Stimulated activated naive CD8-positive, alpha-beta T cell treated with anti-CD3 and anti-CD28 coated beads, Interleukin-15, Interleukin-2, amounts not matched to agents 100 U/mL and 50 U/mL, for 24 hours (primary cell): ENCODE data around the gene ARSJ.

Experiments
- ATAC-seq: fragments of 150-1000 bp; cut with Tn5 transposase; one replicate; pipeline ENCODE4 v1.10.0; 2021
- DNase-seq: peaks from one replicate; pipeline ENCODE4 v3.0.0; 2021

The ARSJ gene

DNA sequence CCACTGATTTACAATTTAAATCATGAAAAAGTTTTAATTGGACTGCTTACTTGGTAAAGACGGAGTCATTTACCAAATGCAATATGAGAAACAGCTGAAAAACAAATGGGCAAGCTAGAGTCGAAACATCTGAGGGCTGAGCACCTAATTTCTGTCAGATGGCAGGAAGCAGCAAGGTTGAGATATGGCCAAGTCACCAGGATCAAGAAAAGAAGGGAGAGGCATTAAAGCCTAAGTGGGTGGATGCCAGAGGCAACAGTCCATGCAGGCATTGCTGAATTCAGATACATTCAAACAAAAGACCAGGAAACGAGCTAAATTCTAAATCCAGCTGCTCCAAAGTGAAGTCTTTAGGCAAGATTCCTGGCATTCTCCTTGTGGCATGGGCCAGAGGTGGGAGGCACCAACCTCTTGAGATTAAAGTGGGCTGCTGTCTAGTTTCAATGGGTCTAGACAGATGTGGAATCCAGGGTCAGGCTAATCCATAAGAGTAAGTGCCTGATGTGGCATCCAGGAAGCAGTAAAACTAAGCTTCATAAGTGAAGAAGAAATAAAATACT, 8.0 kb upstream of the ARSJ start:
- ATAC-seq (no peak), DNase-seq (no peak)

DNA sequence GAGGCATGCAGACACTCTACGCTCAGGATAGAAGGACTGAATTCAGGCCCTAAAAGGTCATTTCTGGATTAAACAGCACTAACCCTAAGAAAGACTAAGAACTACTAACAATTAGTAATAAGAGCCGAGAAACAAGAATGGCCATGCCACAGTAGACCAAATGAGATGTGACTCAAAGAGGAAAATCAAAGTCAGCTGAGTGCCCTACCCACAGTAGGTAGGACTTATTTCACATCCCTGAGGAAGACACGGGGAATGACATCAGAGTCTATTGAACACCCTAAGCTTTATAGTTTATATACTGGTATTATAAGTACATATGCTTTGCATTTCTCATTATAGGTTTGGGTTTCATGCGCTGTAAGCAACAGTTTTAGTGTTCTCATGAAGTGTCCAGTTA, 2.7 kb upstream of the ARSJ start:
- no peak for DNase-seq

DNA sequence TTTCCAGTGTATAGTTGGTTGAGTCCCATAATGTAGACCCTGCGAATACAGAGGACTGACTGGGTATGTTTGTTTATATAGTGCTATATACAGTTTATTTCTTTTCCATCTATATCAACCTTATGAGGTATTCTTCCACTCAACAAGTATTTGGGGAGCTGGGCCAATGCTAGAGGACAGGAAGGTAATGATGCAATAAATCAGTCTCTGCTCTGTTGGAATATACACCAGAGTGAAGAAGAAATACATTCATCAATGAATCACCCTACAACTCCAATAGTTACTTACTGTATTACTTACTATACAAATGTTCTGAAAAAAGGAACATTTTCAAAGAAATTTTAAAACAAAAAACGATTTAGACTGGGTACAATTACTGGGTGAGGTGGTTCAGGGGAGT, 2.1 kb upstream of the ARSJ start:
- no peak for DNase-seq
- no peak for ATAC-seq

More for the DNA sequence above, 2.7 kb upstream of the ARSJ start:
- peak; percentile 23 for ATAC-seq

DNA sequence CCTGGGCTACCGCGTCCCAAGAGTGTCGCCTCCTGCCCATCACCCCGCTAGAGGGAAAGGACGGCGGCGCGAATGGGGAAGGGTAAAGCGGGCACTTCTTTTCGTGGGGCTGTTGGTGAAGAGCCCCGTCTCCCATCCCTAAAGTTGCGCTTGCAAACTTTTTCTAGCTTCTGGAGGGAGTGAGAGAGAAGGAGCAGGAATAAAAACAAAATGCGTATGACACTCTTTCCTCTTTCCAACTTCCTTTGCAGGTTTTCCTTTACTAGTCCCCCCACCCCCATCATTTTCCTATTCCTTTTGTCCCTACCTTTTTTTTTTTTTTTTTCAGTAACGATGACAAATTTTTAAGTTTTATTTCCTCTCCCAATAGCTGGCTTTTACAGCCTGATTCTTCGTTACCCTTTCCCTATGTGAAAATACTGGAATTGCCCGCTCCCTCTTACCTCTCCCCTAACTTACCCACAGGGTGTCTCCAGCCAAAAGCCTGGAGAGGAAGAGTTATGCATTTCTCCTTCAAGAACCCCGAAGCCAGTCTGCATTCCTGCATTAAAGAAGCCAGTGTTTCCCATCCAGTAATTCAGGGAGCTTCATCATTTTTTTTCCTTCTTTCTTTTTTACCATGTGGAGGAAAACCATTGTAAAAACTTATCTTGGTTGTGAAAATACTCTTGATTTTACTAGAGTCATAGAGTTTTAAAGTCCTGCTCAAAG, 613 bp upstream of the ARSJ start:
- DNase-seq (no peak), ATAC-seq (no peak)

DNA sequence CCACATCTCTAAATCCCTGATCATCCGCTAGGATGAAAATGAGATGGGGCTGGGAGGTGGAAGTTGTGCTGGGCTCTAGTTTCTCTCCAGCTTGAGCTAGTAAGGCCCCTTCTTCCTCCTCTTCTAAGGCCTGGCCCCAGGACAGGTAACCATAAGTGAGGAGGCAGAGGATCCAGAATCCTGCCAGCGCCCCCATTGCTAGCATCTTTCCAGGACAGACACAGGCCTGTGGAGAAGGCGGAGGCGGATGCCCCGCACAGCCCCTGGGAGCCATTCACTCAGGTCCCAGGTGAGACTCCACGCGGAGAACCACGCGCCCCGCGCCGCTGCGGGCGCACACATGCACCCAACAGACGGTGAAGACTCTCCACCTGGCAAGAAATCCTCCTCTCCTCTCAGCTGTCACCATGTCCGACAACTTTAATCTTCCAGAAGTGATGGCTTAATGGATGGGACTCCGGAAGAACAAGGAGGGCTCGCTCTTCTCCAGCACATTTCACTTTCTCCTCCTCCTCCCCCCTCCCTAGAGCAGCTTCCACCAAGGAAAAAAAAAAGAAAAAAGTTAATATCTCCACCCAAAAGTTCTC, 793 bp downstream of the ARSJ start:
- DNase-seq = no peak
- no peak for ATAC-seq

DNA sequence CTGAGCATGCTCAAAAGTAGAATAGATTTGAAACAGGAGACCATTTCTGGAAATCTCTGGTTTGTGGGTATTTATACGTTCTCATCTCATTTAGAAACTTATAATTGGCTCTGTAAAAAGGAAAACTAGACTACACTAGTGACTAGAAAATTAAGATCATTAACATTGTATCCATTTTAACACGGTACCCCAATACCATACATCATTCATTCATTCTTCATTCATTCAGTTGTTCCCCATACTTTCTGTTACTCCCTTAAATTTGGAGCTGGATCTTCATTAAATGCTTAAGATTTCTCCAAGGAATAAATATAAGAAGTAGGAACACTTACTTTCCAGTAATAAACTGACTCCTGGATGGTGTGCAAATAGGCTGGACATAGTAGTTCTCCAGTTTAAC, 1.3 kb downstream of the ARSJ start:
- DNase-seq (no peak), ATAC-seq (no peak)

DNA sequence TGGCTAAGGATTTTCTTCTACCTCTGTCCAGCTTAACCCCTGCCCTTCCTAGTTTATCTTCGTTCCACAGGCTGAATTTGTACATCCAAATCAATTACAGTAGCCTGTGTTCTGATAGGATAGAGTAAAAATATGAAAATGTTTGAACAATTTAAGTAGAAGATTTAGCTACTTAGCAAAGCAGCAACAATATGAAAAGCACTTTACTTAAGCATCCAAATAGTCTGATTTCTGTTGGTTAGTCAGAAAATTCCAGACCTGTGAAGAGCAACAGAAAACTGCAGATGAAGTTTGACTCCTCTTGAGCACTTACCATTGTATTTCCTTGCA, 2.0 kb downstream of the ARSJ start:
- DNase-seq (no peak), ATAC-seq (no peak)

DNA sequence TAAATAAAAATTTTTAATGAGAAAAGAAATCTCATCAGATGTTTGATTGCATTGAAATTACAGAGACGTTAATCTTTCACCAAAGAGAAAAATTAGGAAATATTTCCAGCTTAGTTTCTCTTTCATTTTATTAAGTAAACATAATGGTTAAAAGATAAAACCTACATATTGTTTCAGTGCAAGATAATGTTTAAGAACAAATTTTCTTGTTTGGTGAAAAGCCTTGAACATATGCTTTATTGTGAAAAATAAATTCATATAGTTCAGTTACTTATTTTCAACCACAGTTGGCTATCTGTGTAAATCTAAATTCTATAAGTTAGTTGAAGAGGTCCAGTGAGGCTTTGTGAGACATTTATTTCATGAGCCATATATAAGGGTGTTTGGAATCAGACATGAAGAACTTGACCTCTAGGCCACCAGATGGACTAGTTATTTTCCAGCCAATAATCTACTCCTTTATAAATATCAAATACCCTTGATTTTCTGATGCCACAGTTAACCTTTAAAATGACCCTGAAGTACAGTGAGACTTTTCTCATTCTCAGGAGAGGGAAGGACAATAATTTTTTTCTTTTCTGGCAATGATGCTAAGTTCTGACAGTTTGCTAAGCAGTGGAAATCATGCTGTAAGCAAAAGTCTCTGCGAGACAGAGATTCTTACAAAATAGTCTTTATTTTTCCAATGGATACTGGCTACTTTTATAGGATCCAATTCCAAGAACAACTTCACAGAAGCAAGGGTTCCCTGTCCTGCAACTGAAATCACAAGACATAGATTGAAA, 2.5 kb downstream of the ARSJ start:
- ATAC-seq = no peak
- no peak for DNase-seq

DNA sequence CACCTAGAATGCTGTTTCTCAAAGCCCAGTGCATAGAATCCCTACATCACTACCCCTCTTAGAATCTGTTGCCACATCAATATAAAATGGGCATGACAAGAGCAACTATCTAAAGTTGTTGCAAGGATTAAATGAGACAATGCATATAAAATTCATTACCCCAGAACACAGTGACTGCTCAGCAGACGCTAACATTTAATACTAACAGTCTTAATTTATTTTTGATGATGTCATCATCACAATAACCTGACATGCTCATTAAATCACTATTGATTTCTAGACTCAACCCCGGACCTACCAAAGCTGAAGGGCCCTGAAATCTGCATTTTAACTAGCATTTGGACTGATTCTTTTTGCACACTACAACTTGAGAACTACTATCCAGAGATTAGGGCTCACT, 3.9 kb downstream of the ARSJ start:
- DNase-seq (no peak), ATAC-seq (no peak)

DNA sequence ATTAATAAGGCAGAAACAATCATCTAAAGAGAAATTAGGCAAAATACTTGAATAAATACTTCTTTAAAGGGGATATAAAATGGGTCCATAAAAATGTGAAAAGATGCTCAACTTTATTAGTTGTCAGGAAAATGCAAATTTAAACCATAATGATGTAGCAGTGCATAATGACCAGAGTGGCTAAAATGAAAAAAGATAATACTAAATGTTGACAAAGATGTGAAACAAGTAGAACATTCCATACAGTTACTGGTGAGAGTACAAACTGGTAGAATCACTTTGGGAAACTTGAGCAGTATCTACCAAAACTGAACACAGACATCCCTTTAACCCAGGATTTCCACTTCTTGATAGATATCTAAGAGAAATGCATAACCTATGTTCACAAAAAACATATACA, 5.0 kb downstream of the ARSJ start:
- DNase-seq = no peak
- no peak for ATAC-seq

DNA sequence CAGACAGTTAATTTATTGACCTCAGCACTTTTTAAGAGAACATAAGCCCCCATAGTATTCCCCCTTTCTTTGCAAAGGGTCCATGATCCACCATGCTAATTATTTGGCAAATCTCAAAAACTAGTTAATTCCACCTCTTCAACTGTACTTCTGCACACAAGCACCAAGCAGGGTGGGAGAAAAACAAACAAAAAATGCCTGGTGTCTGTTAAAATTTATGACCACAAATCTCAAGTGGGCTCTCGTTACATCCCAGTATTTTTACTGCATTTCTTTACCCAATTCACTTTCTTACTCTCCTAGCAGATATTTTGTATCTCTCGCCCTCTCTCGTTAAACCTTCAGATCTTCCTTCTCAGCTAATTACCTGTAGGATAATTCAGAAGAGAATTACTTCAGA, 6.1 kb downstream of the ARSJ start:
- DNase-seq (no peak), ATAC-seq (no peak)

DNA sequence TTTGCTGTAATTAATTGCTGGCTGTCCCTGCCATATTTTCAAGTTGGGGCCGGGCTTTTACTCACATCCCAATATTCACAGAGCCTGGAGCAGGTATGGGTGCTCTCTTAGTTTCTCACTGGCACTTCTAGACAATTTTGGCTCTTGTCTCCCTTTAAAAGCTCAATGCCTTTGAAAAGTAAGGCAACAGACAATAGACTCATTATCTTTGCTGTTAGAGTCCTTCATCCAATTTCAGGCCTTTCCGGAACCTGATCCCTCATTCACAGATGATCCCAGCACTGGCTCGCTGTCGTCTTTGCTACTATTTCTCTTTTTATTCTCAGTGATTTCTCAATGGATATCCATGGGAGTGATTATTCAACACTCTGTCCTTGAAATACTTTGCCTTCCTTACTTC, 6.7 kb downstream of the ARSJ start:
- ATAC-seq (no peak), DNase-seq (no peak)

DNA sequence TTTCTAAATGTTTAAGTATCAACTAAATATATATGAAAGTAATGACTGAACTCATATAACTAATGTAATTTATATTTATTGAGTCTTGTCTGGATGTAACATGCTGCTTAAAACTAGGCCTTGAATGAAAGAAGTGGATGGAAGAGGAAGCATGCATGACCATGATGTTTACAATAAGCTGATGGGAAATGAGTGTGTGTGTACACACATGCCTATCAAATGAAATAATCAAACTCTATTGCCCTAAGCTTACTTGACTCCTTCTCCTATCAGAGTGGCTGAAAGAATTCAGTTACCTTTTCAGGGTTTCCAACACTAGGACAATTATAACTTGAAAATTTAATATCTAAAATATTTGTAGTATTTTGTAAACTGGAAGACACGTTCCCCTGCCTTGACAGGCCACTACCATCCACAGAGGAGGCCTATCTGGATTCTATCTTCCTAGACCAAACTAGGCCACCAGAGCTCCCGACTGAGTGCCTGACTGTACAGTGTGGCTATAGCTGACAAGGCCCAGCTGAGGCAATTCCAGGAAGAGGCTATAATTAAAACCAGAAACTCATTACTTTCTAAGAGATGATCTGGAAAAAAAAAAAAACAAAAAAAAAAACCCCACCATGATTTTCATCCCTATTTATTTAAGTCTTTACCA, 7.6 kb downstream of the ARSJ start:
- DNase-seq = no peak
- ATAC-seq = no peak

DNA sequence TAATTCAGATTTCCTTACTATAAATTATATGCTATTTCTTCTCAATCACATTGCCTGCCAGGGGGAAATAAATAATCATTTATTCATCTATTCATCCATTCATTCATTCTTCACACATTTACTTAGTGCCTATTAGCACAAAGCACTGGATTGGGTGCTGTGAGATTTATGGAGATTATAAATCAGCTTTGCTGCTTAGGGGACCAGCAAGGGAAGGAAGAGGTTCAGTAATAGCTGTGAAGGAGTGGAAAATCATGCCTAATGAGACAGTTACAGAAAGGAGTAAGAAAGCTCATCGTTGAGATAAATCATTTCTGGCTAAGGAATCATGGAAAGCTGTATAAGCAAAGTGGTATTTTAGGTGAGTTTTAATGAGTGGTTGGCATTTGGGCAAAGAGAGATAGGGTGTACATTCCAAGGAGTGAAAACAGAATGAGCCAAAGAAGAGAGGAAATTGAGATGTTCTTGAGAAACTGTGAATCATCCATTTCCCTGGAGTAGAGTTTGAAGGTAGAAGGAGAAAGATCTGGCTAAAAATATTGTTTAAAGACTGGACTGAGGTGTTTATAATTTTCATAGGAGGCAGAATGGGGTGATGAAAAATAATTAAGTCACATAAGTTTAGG, 9.6 kb downstream of the ARSJ start:
- DNase-seq = no peak
- ATAC-seq = no peak

DNA sequence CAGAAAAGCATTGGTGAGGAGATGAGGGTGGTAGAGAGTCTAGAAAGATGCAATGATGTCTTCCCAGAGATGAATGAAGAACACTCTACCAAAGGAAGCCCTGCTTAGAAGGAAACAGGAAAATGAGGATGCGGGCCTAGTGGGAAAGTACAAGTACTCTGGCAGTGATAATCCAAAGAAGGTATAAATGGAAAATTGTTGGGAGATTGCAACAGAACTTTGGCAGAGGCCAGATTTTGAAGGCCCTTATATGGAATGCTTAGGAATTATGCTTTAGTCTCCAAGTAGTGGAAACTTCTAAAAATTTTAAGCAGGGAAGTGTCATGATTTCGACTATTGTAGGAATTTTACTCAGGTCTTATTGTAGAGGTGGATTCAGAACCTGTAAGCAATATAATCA, 11.0 kb downstream of the ARSJ start:
- DNase-seq = no peak
- ATAC-seq = no peak

DNA sequence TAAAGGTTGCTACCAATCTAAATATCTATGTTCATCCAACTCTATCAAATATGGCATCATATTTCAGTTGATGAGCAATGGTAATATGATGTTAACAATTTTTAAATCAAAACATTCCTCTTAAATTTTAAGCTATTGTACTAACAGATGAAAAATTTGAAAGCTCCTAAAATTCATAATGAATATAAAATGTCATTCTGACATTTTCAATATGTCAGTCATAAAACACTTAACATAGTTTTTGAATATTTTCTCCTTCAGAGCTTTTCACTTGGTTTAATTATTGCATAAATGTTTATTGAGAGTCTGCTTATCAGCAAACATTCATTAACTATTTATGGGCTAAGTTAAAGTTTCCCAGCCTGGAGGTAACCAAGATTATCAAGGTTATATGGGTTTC, 11.8 kb downstream of the ARSJ start:
- ATAC-seq (no peak), DNase-seq (no peak)

DNA sequence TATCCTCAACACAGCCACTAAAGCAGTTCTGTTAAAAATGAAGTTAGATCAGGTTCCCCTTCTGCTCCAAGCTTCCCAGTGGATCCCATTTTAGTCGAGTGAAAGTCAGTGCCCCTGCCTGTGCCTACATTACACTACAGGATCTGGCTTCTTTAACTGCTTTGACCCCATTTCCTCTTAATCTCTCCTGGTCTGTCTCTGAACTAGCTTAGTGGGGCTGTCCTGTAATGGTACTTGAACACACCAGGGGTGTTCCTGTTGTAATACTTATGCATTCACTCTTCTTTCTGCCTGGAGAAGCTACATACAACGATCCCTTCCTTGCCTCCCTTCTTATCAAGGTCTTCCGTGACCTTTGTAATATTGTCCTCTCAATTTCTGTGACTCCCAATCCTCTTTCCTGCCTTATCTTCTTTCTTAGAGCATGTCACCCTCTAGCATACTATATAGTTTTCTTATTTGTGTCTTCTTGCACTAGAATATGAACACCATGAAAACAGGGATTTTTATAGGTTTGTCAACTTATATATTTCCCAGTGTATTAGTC, 16.7 kb downstream of the ARSJ start:
- DNase-seq (no peak), ATAC-seq (no peak)

DNA sequence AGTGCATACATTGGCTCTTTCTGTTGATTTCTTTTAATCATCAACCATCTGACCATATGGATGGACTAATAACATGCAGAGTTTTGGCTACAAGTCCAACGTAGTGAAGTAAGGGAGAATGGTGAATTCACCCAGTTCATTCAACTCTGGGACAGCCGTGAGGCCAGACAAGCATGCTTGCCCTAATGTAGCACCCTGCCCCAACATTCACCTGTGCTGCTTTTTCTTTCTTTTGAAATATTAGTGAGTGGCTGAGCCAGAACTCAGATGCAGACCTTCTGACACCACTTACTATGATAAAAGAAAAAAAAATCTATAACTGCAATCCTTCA, 17.5 kb downstream of the ARSJ start:
- DNase-seq (no peak), ATAC-seq (no peak)

DNA sequence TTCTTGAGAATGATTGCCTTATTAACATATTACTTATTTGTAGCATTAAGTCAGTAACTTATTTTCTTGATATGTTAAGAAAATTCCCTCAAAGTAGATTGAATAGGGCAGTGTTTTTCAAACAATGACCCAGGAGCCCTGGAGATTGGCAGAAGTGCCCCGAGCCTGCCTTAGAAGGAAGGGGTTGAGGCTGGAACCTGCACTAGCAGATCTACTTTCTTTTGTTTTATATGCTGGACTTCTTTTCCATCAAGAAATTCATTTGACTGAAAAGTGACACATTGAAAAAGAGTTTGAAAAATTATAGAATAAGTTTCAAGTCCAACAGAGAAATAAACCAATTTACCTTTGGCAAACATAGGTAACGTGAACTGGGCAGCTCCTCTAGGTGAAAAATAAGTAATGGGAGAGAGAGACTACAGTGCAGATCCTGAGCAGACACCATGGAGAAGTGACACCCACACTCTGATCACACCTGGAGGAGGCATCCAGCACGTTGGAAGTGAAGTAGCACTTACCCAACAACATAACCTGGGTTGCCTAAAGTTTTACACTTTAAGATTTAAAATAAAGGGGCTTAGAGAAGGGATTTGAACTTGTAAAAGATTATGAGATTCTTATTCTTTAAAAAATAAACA, 18.6 kb downstream of the ARSJ start:
- no peak for DNase-seq
- no peak for ATAC-seq

DNA sequence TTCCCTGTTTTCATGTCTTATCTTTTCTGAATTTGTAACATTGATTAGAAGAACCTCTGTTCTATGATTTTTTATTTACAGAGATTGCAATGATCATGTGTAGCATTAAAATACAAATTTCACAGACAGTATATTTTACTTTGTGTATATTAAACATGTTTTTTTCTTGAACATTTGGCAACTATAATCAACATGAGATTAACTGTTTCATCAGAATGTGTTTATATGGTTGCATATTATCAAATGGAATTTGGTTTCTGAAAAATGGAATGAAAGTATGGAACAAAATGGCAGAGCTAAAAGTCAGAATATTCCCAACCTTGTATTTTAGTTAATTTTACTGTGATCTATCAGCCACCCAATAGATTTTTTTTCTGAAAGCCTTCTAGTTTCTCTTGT, 19.9 kb downstream of the ARSJ start:
- ATAC-seq (no peak), DNase-seq (no peak)

DNA sequence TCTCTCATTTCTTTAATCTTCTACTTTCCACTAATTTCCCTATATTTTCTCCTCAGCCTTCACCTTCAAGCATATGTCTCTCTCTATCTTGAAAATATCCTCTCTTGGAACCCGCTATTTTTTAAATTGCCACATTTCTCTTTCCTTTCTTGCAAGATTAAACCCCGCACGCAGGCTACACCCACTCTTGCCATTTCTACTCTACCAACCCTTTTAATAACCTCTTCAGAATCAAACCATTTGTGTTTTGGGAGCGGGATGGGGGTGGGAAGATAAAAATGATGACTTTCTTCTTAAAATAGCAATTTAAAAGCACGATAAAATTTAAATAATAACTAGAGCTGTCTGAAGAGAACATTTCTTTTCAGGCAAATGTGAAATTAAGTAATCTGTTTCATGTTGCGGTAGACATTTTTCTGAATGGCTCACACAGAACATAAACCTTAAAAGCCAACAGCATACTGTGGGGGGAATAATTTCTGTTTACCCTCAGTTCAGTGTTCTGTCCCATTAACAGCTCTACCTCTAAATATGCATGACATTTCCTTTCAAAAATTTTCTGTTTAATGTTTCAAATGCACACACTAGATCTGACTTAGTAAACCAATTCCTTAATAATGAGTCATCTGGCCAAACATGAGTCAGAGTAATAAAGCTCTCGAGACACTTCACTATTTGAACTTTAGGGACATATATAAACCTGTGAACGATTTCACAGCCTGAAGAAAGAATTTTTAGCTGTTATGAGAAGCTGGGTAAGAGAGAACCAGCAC, 20.5 kb downstream of the ARSJ start:
- no peak for ATAC-seq
- DNase-seq = no peak
